ENCODE measurements around the gene SINHCAF.

Gene SINHCAF

GRCh38 chr12:31233061-31233730, 92.8 kb downstream of the SINHCAF start:
- DNase-seq (ENCODE audit: low read depth in 2 of 2), result no peak

GRCh38 chr12:31232361-31232965, 93.5 kb downstream of the SINHCAF start:
- DNase-seq (ENCODE audit: low read depth in 2 of 2), result no peak

- DNase-seq (ENCODE audit: low read depth in 2 of 2), result no peak
Measured at GRCh38 chr12:31231611-31232360, 94.2 kb downstream of the SINHCAF start.

Data from stimulated activated CD8-positive, alpha-beta memory T cell treated with anti-CD3 and anti-CD28 coated beads, Interleukin-15, amount 100 ng/mL, for 48 hours (primary cell).